Neural cell (in vitro differentiated cells): ENCODE measurements around the gene PLCB1.

Experiments used
- EP300 ChIP-seq: fragments of 450-650 bp; conservative IDR thresholded peaks from 2 replicates; pipeline ENCODE4 v1.6.1; 2014; ENCODE audit warnings: antibody characterized with exemption, mild to moderate bottlenecking, moderate library complexity; ENCODE audit not compliant: poor library complexity, severe bottlenecking
- EZH2 ChIP-seq: fragments of 200-600, 300-800 bp; shearing (Covaris generic), sonication (generic); IDR thresholded peaks from 2 replicates; pipeline ENCODE4 v1.6.1; 2014; ENCODE audit warnings: antibody characterized with exemption, low read length, borderline replicate concordance, mild to moderate bottlenecking; ENCODE audit not compliant: insufficient read depth, poor library complexity, severe bottlenecking
- POLR2AphosphoS5 ChIP-seq: IDR thresholded peaks from 2 replicates; pipeline ENCODE4 v1.6.1; 2012
- RAD21 ChIP-seq: fragments of 450-650 bp; conservative IDR thresholded peaks from 2 replicates; pipeline ENCODE4 v1.6.1; 2014; ENCODE audit warnings: antibody characterized with exemption, mild to moderate bottlenecking, moderate library complexity
- TAF1 ChIP-seq: IDR thresholded peaks from 2 replicates; pipeline ENCODE4 v1.6.1; 2012; ENCODE audit warnings: low read depth
- TF ChIP-seq, protein P1 (sequence below): fragments of 450-650 bp; IDR thresholded peaks from 2 replicates; pipeline ENCODE4 v1.5.1; 2014; ENCODE audit warnings: antibody characterized with exemption, mild to moderate bottlenecking, moderate library complexity; ENCODE audit not compliant: poor library complexity, severe bottlenecking

DNA sequence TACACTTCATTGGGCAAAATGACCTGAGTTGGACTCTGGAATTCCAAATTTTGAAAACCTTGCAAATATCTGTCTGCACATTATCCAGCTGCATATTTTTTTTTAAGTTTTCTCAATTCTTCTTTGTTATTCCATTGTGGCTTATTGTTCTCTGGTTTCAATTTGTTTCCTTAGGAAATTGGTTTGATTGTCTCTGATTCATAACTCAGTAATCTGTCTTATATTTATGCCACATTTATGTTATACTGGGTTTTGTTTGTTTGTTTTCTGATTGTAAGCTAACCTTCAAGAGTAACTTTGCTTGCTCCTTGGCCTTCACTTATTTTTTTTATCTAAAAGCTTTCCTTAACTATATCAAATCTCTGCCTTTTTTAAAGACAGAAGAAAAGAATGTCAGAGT lies 743.5 kb downstream of the PLCB1 start:
- TF ChIP-seq, protein P1, sequence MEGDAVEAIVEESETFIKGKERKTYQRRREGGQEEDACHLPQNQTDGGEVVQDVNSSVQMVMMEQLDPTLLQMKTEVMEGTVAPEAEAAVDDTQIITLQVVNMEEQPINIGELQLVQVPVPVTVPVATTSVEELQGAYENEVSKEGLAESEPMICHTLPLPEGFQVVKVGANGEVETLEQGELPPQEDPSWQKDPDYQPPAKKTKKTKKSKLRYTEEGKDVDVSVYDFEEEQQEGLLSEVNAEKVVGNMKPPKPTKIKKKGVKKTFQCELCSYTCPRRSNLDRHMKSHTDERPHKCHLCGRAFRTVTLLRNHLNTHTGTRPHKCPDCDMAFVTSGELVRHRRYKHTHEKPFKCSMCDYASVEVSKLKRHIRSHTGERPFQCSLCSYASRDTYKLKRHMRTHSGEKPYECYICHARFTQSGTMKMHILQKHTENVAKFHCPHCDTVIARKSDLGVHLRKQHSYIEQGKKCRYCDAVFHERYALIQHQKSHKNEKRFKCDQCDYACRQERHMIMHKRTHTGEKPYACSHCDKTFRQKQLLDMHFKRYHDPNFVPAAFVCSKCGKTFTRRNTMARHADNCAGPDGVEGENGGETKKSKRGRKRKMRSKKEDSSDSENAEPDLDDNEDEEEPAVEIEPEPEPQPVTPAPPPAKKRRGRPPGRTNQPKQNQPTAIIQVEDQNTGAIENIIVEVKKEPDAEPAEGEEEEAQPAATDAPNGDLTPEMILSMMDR = no peak
- no peak for TF ChIP-seq EP300
- no peak for TF ChIP-seq EZH2
- no peak for TF ChIP-seq TAF1
- no peak for TF ChIP-seq POLR2AphosphoS5
- no peak for TF ChIP-seq RAD21
